ENCODE data around the gene SYNPO2.
"Not testable (repeated sequence)": the region's sequence is repeated elsewhere in the genome, so short reads cannot be mapped to it uniquely, and the experiment has no call there.

DNA sequence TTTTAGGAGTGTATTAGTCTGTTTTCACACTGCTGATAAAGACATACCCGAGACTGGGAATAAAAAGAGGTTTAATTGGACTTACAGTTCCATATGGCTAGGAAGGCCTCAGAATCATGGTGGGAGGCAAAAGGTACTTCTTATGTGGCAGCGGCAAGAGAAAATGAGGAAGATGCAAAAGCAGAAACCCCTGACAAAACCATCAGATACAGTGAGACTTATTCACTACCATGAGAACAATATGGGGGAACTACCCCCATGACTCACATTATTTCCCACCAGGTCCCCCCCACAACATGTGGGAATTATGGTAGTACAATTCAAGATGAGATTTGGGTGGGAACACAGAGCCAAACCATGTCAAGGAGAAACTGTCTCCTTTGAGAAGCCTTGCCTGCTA lies 121.6 kb downstream of the SYNPO2 start:
- TF ChIP-seq, protein P1, sequence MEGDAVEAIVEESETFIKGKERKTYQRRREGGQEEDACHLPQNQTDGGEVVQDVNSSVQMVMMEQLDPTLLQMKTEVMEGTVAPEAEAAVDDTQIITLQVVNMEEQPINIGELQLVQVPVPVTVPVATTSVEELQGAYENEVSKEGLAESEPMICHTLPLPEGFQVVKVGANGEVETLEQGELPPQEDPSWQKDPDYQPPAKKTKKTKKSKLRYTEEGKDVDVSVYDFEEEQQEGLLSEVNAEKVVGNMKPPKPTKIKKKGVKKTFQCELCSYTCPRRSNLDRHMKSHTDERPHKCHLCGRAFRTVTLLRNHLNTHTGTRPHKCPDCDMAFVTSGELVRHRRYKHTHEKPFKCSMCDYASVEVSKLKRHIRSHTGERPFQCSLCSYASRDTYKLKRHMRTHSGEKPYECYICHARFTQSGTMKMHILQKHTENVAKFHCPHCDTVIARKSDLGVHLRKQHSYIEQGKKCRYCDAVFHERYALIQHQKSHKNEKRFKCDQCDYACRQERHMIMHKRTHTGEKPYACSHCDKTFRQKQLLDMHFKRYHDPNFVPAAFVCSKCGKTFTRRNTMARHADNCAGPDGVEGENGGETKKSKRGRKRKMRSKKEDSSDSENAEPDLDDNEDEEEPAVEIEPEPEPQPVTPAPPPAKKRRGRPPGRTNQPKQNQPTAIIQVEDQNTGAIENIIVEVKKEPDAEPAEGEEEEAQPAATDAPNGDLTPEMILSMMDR (IDR thresholded peaks at IDR 0.05): not testable (repeated sequence)
- not testable (repeated sequence) for TF ChIP-seq POLR2A (IDR thresholded peaks at IDR 0.05)
